Measurements from ENCODE around the gene GGTLC1. TPM values are rescaled to one million over a fixed set of nuclear protein-coding genes. Genes with fewer than 3 reads are reported as not detected.

The GGTLC1 gene
- total RNA-seq, 1 experiment from 2014 or later: not detected

GRCh38 chr20:23939641-23940040 is 48.9 kb downstream of the GGTLC1 start:
- no peaks in the 10 kb centered on the region for H3K36me3 ChIP-seq (ENCODE audit: low read depth, low read length)
- H4K20me1 ChIP-seq (ENCODE audit: low read length): no peaks in the 10 kb centered on the region
- no peak overlapping the region for H3K9ac ChIP-seq (ENCODE audit: low read length)
- H3K4me2 ChIP-seq (ENCODE audit: low read length): no peak overlapping the region
- POLR2A ChIA-PET (ENCODE audit: unreplicated experiment): no interaction called here
- no peaks in the 10 kb centered on the region for H3K9me3 ChIP-seq (ENCODE audit: low read length)
- no peak for DNase-seq
- no peaks in the 10 kb centered on the region for H3K9me2 ChIP-seq (replicated peaks; ENCODE audit: low read length)
- ATAC-seq: no peak
- CTCF ChIA-PET: no interaction called here
- no peaks in the 10 kb centered on the region for H3F3A ChIP-seq (ENCODE audit: low read length, unreplicated experiment)
- H3K4me3 ChIP-seq (ENCODE audit: low read length): no peak overlapping the region
- no TSS peak for BruUV-seq (replicated peaks)
- no peak for TF ChIP-seq EZH2 (IDR thresholded peaks at IDR 0.05; ENCODE audit: low read length, unreplicated experiment)
- no peak for TF ChIP-seq EZH2phosphoT487 (IDR thresholded peaks at IDR 0.05; ENCODE audit: borderline replicate concordance, low read length)
- TF ChIP-seq CTCF (conservative IDR thresholded peaks at IDR 0.05; ENCODE audit: low read depth, low read length): no peak
- H3K27me3 ChIP-seq (ENCODE audit: low read length): peaks cover 20% of the 10 kb centered on the region
- intact Hi-C loops (cut with micrococcal nuclease): loop anchor here (5.0 kb wide), 2 partner anchors 163 to 978 kb away; no protein-coding TSS in a partner anchor
- H3K27ac ChIP-seq (ENCODE audit: low read length): no peak overlapping the region
- H3K4me1 ChIP-seq (ENCODE audit: insufficient read depth, low read length): no peaks in the 10 kb centered on the region
- H3K79me2 ChIP-seq (ENCODE audit: low read length): no peaks in the 10 kb centered on the region
- H2AFZ ChIP-seq (ENCODE audit: low read length): no peak overlapping the region

- Histone ChIP-seq H3K27me3 (ENCODE audit: low read length) (peaks cover 24% of the 10 kb centered on the region; the same call in 1 of the 2 replicates), H3K79me2 (ENCODE audit: low read length) (no peaks in the 10 kb centered on the region), H3K4me3 (ENCODE audit: low read length) (no peak overlapping the region), H3K4me1 (ENCODE audit: insufficient read depth, low read length) (no peaks in the 10 kb centered on the region), H3K9me3 (ENCODE audit: low read length) (no peaks in the 10 kb centered on the region), H3K27ac (ENCODE audit: low read length) (no peak overlapping the region), H4K20me1 (ENCODE audit: low read length) (no peaks in the 10 kb centered on the region), H3F3A (ENCODE audit: low read length, unreplicated experiment) (no peaks in the 10 kb centered on the region), H3K36me3 (ENCODE audit: low read depth, low read length) (no peaks in the 10 kb centered on the region), H3K9me2 (replicated peaks; ENCODE audit: low read length) (no peaks in the 10 kb centered on the region), H2AFZ (ENCODE audit: low read length) (no peak overlapping the region), H3K9ac (ENCODE audit: low read length) (no peak overlapping the region), H3K4me2 (ENCODE audit: low read length) (no peak overlapping the region)
- POLR2A ChIA-PET (ENCODE audit: unreplicated experiment): no interaction called here
- ATAC-seq (no peak), DNase-seq (no peak)
- intact Hi-C loops (cut with micrococcal nuclease): loop anchor here (5.0 kb wide), 2 partner anchors 163 to 978 kb away; no protein-coding TSS in a partner anchor
- TF ChIP-seq EZH2phosphoT487 (IDR thresholded peaks at IDR 0.05; ENCODE audit: borderline replicate concordance, low read length) (no peak), CTCF (conservative IDR thresholded peaks at IDR 0.05; ENCODE audit: low read depth, low read length) (no peak), EZH2 (IDR thresholded peaks at IDR 0.05; ENCODE audit: low read length, unreplicated experiment) (no peak)
- CTCF ChIA-PET: no interaction called here
- BruUV-seq (replicated peaks): no TSS peak
These were observed 49.5 kb downstream of the GGTLC1 start for GRCh38 chr20:23939063-23939462.

GRCh38 chr20:23938118-23938438 is 50.5 kb downstream of the GGTLC1 start:
- intact Hi-C loops (cut with micrococcal nuclease): loop anchor here (5.0 kb wide), 2 partner anchors 164 to 979 kb away; no protein-coding TSS in a partner anchor

More at GRCh38 chr20:23938118-23938438, 50.5 kb downstream of the GGTLC1 start:
- Histone ChIP-seq H3K4me3 (ENCODE audit: low read length) (no peak overlapping the region), H3K27me3 (ENCODE audit: low read length) (peaks cover 31% of the 10 kb centered on the region; the same call in 1 of the 2 replicates), H3K36me3 (ENCODE audit: low read depth, low read length) (no peaks in the 10 kb centered on the region), H3K9me3 (ENCODE audit: low read length) (no peaks in the 10 kb centered on the region), H3K4me2 (ENCODE audit: low read length) (no peak overlapping the region), H3K79me2 (ENCODE audit: low read length) (no peaks in the 10 kb centered on the region), H3K9ac (ENCODE audit: low read length) (no peak overlapping the region), H3F3A (ENCODE audit: low read length, unreplicated experiment) (no peaks in the 10 kb centered on the region), H4K20me1 (ENCODE audit: low read length) (no peaks in the 10 kb centered on the region), H3K4me1 (ENCODE audit: insufficient read depth, low read length) (no peaks in the 10 kb centered on the region), H3K9me2 (replicated peaks; ENCODE audit: low read length) (no peaks in the 10 kb centered on the region), H2AFZ (ENCODE audit: low read length) (no peak overlapping the region), H3K27ac (ENCODE audit: low read length) (no peak overlapping the region)
- ChIA-PET CTCF (no interaction called here), POLR2A (ENCODE audit: unreplicated experiment) (no interaction called here)
- no TSS peak for BruUV-seq (replicated peaks)
- ATAC-seq (no peak), DNase-seq (no peak)
- TF ChIP-seq CTCF (conservative IDR thresholded peaks at IDR 0.05; ENCODE audit: low read depth, low read length): no peak
- TF ChIP-seq EZH2 (IDR thresholded peaks at IDR 0.05; ENCODE audit: low read length, unreplicated experiment): no peak
